Stimulated activated memory B cell treated with anti-CD40 and anti-IgM and Interleukin-4, amounts not matched to agents 10 μg/mL and 1 μg/mL and 100 μg/mL, for 72 hours (primary cell): ENCODE data around the gene PTGER3.

Experiments used
- ATAC-seq: fragments of 150-1000 bp; cut with Tn5 transposase; 2 replicates; pipeline ENCODE4 v1.10.0; 2021
- H3K27ac Mint-ChIP-seq: one replicate; pipeline ENCODE4 v1.8.0; 2022; ENCODE audit warnings: mild to moderate bottlenecking, mixed read lengths
- H3K27me3 Mint-ChIP-seq: one replicate; pipeline ENCODE4 v1.8.0; 2022; ENCODE audit warnings: mixed read lengths
- H3K36me3 Mint-ChIP-seq: one replicate; pipeline ENCODE4 v1.8.0; 2022; ENCODE audit warnings: mixed read lengths
- H3K4me1 Mint-ChIP-seq: one replicate; pipeline ENCODE4 v1.8.0; 2022; ENCODE audit warnings: mixed read lengths
- H3K4me3 Mint-ChIP-seq: one replicate; pipeline ENCODE4 v1.8.0; 2022; ENCODE audit warnings: mild to moderate bottlenecking, moderate library complexity, mixed read lengths
- H3K9me3 Mint-ChIP-seq: one replicate; pipeline ENCODE4 v1.8.0; 2022; ENCODE audit warnings: mixed read lengths

The PTGER3 gene

GRCh38 chr1:71071720-71072119 is 24.1 kb upstream of the PTGER3 start:
- Mint-ChIP-seq H3K36me3 (peaks cover 52% of the 10 kb centered on the region), H3K4me1 (peaks cover 17% of the 10 kb centered on the region), H3K27me3 (no peaks in the 10 kb centered on the region), H3K4me3 (no peak overlapping the region), H3K27ac (no peak overlapping the region), H3K9me3 (no peaks in the 10 kb centered on the region)
- no peak for ATAC-seq

DNA sequence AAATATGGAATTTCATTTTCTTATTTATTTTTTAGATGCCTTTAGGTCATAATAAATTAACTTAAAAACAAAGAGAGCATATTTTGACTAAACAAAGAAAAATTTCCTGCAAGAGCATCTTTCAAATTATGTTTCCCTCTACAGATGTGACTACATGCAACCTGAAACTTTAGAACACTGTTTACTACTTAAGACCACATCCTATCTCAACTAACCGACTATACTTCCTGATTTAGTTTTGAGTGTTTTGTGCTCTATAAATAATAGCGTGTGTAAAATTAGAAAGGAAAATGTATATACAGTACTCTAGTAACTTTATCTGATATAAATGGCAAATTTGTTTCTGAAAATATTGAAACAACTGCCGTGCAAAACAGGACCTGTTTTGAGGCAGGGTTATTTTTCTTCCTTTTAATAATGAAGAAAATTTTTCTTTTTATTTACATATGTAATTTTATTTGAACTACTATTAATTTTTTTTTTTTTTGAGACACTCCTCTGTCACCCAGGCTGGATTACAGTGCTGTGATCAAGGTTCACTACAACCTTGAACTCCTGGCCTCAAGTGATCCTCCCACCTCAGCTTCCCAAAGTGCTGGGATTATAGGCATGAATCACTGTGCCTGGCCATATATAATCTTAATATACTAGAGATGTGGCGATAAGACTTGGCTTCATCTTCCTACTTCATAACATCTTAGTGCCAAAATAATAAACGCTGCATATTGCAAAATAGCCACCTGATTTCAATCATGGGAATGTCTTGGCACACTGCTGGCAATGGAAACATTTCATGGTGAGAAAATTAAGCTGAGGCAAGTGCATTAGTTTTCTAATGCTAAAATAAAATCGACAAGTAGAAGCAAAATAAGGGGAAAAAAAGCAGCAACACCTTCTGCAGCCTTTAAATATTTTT is 21.0 kb upstream of the PTGER3 start:
- no peaks in the 10 kb centered on the region for H3K27me3 Mint-ChIP-seq
- H3K27ac Mint-ChIP-seq, result no peak overlapping the region
- H3K36me3 Mint-ChIP-seq, result peaks cover 43% of the 10 kb centered on the region
- H3K4me1 Mint-ChIP-seq, result no peaks in the 10 kb centered on the region
- ATAC-seq, result no peak
- H3K9me3 Mint-ChIP-seq, result no peaks in the 10 kb centered on the region
- H3K4me3 Mint-ChIP-seq, result no peak overlapping the region

- Mint-ChIP-seq H3K27ac (no peak overlapping the region), H3K27me3 (no peaks in the 10 kb centered on the region), H3K9me3 (no peaks in the 10 kb centered on the region), H3K4me3 (no peak overlapping the region), H3K36me3 (peaks cover 25% of the 10 kb centered on the region), H3K4me1 (peaks cover 6% of the 10 kb centered on the region)
- peak; percentile 22 for ATAC-seq
Observed at GRCh38 chr1:71054791-71055190, 7.2 kb upstream of the PTGER3 start.

DNA sequence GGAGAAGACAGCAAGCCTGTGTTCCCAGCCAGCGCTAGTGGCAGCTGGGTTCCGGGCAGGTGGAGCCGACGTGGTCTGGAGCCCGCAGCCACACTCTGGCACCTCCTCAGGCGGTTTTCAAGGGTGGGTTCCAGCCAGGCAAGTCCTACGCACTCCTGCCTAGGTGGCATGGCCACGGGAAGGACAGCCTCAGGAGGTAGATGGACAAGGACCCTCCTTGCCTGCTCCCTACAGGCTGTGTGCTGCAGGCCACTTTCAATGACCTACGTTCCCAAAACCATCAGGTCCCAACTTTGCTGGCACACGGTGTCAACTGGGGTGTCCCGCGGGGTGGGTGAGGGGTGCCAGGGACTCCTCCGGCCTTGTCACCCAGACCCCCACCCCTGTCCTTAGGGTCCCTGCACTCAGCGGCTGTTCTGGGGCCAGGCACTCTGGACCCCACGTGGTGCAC is 6.7 kb upstream of the PTGER3 start:
- H3K4me3 Mint-ChIP-seq, result no peak overlapping the region
- no peaks in the 10 kb centered on the region for H3K9me3 Mint-ChIP-seq
- peaks cover 22% of the 10 kb centered on the region for H3K36me3 Mint-ChIP-seq
- H3K27ac Mint-ChIP-seq, result no peak overlapping the region
- ATAC-seq, result peak; percentile 43
- H3K4me1 Mint-ChIP-seq, result peaks cover 6% of the 10 kb centered on the region
- H3K27me3 Mint-ChIP-seq, result no peaks in the 10 kb centered on the region

DNA sequence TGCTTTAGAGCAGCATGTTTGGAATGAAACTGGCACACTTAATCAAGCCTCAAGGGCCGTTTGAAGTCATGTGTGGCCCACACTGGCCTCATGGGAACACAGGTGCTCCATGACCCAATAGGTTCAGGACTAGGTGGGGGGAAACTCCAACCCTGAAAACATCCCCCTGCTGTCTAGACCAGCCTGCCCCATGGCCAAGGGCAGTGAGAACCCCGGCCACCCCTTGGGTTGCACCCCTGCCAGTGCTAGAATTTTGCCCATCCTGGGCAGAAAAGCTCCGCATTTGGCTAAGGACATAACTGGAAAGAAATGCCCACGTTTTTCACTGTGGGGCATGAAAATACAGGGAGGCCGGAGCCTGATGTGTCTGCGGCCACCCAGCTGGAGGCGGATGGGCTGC is 6.1 kb upstream of the PTGER3 start:
- ATAC-seq, result peak; percentile 59
- peaks cover 16% of the 10 kb centered on the region for H3K36me3 Mint-ChIP-seq
- no peak overlapping the region for H3K4me3 Mint-ChIP-seq
- H3K27ac Mint-ChIP-seq, result no peak overlapping the region
- H3K27me3 Mint-ChIP-seq, result no peaks in the 10 kb centered on the region
- H3K4me1 Mint-ChIP-seq, result peaks cover 6% of the 10 kb centered on the region
- no peaks in the 10 kb centered on the region for H3K9me3 Mint-ChIP-seq

- Mint-ChIP-seq H3K27ac (no peak overlapping the region), H3K36me3 (peaks cover 12% of the 10 kb centered on the region), H3K27me3 (no peaks in the 10 kb centered on the region), H3K4me3 (no peak overlapping the region), H3K4me1 (peaks cover 6% of the 10 kb centered on the region), H3K9me3 (no peaks in the 10 kb centered on the region)
- ATAC-seq, result no peak
Observed at GRCh38 chr1:71053146-71053545, 5.5 kb upstream of the PTGER3 start.

GRCh38 chr1:71049951-71050598 is 2.5 kb upstream of the PTGER3 start:
- H3K36me3 Mint-ChIP-seq, result no peaks in the 10 kb centered on the region
- peaks cover 28% of the 10 kb centered on the region for H3K27me3 Mint-ChIP-seq
- no peaks in the 10 kb centered on the region for H3K9me3 Mint-ChIP-seq
- peaks cover 27% of the 10 kb centered on the region for H3K4me1 Mint-ChIP-seq
- peak; percentile 41 for ATAC-seq
- no peak overlapping the region for H3K4me3 Mint-ChIP-seq
- no peak overlapping the region for H3K27ac Mint-ChIP-seq

DNA sequence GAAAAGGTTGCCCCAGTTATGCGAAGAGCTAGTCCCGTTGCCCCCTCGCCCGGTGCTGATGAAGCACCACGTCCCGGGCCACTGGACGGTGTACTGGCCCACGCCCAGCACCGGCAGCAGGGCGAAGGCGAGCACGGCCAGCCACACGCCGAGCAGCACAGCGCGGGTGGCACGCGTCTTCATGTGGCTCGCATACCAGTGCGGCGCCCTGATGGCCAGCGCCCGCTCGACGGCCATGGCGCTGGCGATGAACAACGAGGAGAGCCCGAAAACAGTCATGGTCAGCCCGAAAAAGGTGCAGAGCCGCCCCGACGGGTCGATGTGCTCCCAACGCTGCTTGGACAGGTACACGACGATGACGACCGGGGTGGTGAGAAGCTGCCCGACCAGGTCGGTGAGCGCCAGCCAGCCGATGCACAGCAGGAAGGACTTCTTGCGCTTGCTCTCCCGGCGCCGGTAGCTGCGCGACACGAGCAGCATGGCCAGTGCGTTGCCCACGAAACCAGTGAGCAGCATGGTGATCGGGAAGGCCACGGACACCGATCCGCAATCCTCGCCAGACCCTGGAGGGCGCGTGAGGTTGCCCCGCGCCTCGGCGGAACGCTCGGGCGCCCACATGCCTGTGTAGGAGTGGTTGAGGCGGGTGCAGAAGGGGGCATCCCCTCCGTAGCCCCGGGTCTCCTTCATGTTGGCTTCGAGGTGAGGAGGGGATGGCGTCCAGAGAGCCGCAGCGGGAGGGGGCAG is 553 bp downstream of the PTGER3 start:
- peak; percentile 27 for ATAC-seq
- peaks cover 33% of the 10 kb centered on the region for H3K27me3 Mint-ChIP-seq
- H3K4me3 Mint-ChIP-seq, result peak overlapping the region; percentile 72
- no peaks in the 10 kb centered on the region for H3K9me3 Mint-ChIP-seq
- H3K27ac Mint-ChIP-seq, result no peak overlapping the region
- no peaks in the 10 kb centered on the region for H3K36me3 Mint-ChIP-seq
- H3K4me1 Mint-ChIP-seq, result peaks cover 21% of the 10 kb centered on the region

DNA sequence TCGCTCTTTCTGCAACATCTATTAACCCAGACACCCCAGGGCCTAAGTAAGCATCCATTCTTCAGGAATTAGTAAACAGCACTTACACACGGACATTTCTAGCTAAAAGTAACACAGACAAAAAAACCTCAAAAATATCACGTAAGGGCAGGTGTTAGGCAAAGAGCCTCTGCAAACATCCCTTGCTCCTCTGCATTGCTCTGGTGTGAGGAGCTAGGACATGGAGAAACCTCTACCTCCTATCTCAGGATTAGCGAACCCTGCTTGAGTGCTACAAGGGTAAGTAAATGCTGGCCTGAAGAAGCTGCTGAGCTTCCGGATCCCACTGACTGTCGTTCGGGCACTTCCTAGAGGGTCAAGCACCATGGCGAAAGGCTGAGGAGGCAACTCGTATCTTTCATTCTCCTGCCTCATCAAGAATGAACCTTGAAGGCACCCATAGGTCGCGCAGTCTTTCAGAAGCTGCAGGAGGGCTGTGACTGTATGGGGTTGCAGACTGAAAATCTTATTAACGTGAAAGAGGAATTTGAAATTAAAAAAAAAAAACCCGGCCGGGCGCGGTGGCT is 2.1 kb downstream of the PTGER3 start:
- H3K27me3 Mint-ChIP-seq, result peaks cover 33% of the 10 kb centered on the region
- no peaks in the 10 kb centered on the region for H3K36me3 Mint-ChIP-seq
- H3K27ac Mint-ChIP-seq, result no peak overlapping the region
- peaks cover 21% of the 10 kb centered on the region for H3K4me1 Mint-ChIP-seq
- no peak overlapping the region for H3K4me3 Mint-ChIP-seq
- H3K9me3 Mint-ChIP-seq, result no peaks in the 10 kb centered on the region
- no peak for ATAC-seq

- Mint-ChIP-seq H3K4me3 (no peak overlapping the region), H3K27me3 (peaks cover 38% of the 10 kb centered on the region), H3K9me3 (no peaks in the 10 kb centered on the region), H3K4me1 (peaks cover 21% of the 10 kb centered on the region), H3K36me3 (no peaks in the 10 kb centered on the region), H3K27ac (no peak overlapping the region)
- no peak for ATAC-seq
Observed at GRCh38 chr1:71044833-71045232, 2.8 kb downstream of the PTGER3 start.

- no peak overlapping the region for H3K27ac Mint-ChIP-seq
- H3K27me3 Mint-ChIP-seq, result peaks cover 52% of the 10 kb centered on the region
- no peaks in the 10 kb centered on the region for H3K9me3 Mint-ChIP-seq
- no peaks in the 10 kb centered on the region for H3K36me3 Mint-ChIP-seq
- no peak for ATAC-seq
- H3K4me3 Mint-ChIP-seq, result no peak overlapping the region
- H3K4me1 Mint-ChIP-seq, result peaks cover 19% of the 10 kb centered on the region
Observed at GRCh38 chr1:71043065-71043464, 4.6 kb downstream of the PTGER3 start.

GRCh38 chr1:71041806-71042205 is 5.8 kb downstream of the PTGER3 start:
- Mint-ChIP-seq H3K27ac (no peak overlapping the region), H3K9me3 (no peaks in the 10 kb centered on the region), H3K27me3 (peaks cover 42% of the 10 kb centered on the region), H3K4me1 (peaks cover 7% of the 10 kb centered on the region), H3K36me3 (no peaks in the 10 kb centered on the region), H3K4me3 (no peak overlapping the region)
- no peak for ATAC-seq

GRCh38 chr1:71039661-71040262 is 7.9 kb downstream of the PTGER3 start:
- H3K4me3 Mint-ChIP-seq, result no peak overlapping the region
- H3K27me3 Mint-ChIP-seq, result peaks cover 36% of the 10 kb centered on the region
- H3K36me3 Mint-ChIP-seq, result no peaks in the 10 kb centered on the region

DNA sequence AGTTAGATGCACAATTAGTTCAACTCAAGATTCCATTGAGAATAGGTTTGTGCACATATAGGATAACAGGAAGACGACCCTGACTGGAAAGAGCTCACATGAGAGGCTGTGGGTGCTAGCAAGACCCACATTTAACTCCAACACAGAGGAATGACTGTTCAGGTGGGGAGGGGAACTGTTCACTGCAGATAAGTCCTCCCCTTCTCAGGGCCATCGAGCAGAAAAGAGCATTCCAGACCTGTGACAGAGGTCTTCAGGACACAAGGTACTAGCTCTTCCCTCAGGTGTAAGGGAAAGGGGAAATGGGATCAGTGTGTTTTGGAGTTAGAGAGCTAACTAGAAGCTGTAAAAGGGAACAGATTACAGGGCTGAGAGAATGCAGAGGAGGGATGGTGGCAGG is 8.7 kb downstream of the PTGER3 start:
- no peak for ATAC-seq
- H3K9me3 Mint-ChIP-seq, result no peaks in the 10 kb centered on the region
- no peaks in the 10 kb centered on the region for H3K4me1 Mint-ChIP-seq
- no peaks in the 10 kb centered on the region for H3K36me3 Mint-ChIP-seq
- no peak overlapping the region for H3K4me3 Mint-ChIP-seq
- no peak overlapping the region for H3K27ac Mint-ChIP-seq
- peaks cover 34% of the 10 kb centered on the region for H3K27me3 Mint-ChIP-seq

More at GRCh38 chr1:71039661-71040262, 7.9 kb downstream of the PTGER3 start:
- no peaks in the 10 kb centered on the region for H3K4me1 Mint-ChIP-seq
- H3K9me3 Mint-ChIP-seq, result no peaks in the 10 kb centered on the region
- ATAC-seq, result no peak
- H3K27ac Mint-ChIP-seq, result no peak overlapping the region
